Endothelial cell of umbilical vein (primary cell): Measurements from ENCODE around the gene AMER2.

ENCODE experiments used
- EZH2 ChIP-seq: IDR thresholded peaks from 2 replicates; pipeline ENCODE4 v1.6.1; 2012; ENCODE audit warnings: borderline replicate concordance, low read depth, mild to moderate bottlenecking, moderate library complexity, low read length, inconsistent platforms; ENCODE audit not compliant: severe bottlenecking
- GATA2 ChIP-seq: IDR thresholded peaks from 2 replicates; pipeline ENCODE4 v1.7.0; 2011; ENCODE audit warnings: low read depth, mild to moderate bottlenecking, moderate library complexity, mixed read lengths, low read length; ENCODE audit not compliant: insufficient read length, insufficient read depth
- JUN ChIP-seq: IDR thresholded peaks from 2 replicates; pipeline ENCODE4 v1.6.1; 2011; ENCODE audit warnings: borderline replicate concordance, low read depth; ENCODE audit not compliant: insufficient read length, insufficient read depth
- MYC ChIP-seq: IDR thresholded peaks from one replicate; pipeline ENCODE4 v1.6.1; 2011; ENCODE audit warnings: mild to moderate bottlenecking, low read depth, low read length
- POLR2A ChIP-seq: IDR thresholded peaks from 2 replicates; pipeline ENCODE4 v1.6.1; 2012; ENCODE audit warnings: low read depth, mild to moderate bottlenecking, control low read depth, low read length
- POLR2AphosphoS5 ChIP-seq: IDR thresholded peaks from 2 replicates; pipeline ENCODE4 v1.6.1; 2012; ENCODE audit warnings: low read depth, mild to moderate bottlenecking, control low read depth, low read length, moderate library complexity; ENCODE audit not compliant: insufficient read depth
- TF ChIP-seq, protein P1 (sequence below): IDR thresholded peaks from 2 replicates; pipeline ENCODE4 v1.6.1; 2011; ENCODE audit not compliant: insufficient read depth, insufficient read length
- TF ChIP-seq, protein P2 (sequence below), 2 donors: IDR thresholded peaks; 1 replicate in 1 of 2; 2 replicates in 1 of 2; pipeline ENCODE4 v1.5.1; 2011; ENCODE audit warnings: low read length in 2 of 2, mild to moderate bottlenecking in 2 of 2, moderate library complexity in 2 of 2, control low read depth in 1 of 2, inconsistent platforms in 1 of 2, low read depth in 1 of 2; ENCODE audit not compliant: insufficient read depth in 1 of 2; ENCODE audit errors: extremely low read depth in 1 of 2

DNA sequence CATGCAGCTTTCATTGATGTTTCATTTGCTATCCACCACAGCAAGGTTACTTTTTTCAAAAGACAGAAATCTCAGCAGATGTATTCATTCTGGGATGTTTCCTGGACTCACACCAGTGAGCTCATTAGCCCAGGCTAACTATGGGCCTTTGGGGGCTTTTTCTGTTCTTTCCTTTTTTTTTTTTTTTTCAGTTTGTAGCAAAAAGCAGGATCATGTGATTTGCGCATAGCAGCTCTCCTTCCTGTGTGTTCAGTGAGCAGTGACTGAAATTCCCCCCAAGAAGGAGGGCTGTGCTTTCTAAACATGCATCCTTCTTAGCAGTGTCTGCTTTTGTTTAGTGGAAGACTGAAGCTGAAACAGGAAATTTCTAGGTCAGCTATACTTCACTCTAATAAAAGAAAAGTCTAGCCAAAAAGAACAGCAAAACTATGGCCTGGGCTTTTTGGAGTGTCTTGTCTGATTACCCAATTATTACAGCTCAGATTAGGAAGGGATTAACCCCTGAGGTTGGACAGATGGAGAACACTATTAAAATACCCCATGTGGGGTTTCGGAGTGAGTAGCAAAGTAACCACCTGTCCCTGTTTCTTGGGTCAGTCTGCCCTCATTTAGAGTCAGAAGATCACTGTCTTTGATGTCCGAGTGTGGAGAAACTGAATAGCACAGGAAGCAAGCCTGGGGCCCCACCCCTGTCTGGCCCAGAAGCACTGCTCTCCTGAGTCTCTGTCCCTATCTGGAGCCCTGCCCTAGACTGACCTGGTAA, 8.9 kb upstream of the AMER2 start:
- TF ChIP-seq JUN (no peak), POLR2A (no peak), POLR2AphosphoS5 (no peak), EZH2 (no peak), GATA2 (no peak), MYC (no peak)
- TF ChIP-seq, protein P1, sequence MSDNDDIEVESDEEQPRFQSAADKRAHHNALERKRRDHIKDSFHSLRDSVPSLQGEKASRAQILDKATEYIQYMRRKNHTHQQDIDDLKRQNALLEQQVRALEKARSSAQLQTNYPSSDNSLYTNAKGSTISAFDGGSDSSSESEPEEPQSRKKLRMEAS, result no peak
- TF ChIP-seq, protein P2, sequence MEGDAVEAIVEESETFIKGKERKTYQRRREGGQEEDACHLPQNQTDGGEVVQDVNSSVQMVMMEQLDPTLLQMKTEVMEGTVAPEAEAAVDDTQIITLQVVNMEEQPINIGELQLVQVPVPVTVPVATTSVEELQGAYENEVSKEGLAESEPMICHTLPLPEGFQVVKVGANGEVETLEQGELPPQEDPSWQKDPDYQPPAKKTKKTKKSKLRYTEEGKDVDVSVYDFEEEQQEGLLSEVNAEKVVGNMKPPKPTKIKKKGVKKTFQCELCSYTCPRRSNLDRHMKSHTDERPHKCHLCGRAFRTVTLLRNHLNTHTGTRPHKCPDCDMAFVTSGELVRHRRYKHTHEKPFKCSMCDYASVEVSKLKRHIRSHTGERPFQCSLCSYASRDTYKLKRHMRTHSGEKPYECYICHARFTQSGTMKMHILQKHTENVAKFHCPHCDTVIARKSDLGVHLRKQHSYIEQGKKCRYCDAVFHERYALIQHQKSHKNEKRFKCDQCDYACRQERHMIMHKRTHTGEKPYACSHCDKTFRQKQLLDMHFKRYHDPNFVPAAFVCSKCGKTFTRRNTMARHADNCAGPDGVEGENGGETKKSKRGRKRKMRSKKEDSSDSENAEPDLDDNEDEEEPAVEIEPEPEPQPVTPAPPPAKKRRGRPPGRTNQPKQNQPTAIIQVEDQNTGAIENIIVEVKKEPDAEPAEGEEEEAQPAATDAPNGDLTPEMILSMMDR (IDR thresholded peaks at IDR 0.05; ENCODE audit: extremely low read depth in 1 of 2, insufficient read depth in 1 of 2, low read depth in 1 of 2, low read length in 2 of 2), result no peak
